NK-92 (cell line): ENCODE results near the gene COG2.
"Not testable (repeated sequence)": the region's sequence is repeated elsewhere in the genome, so short reads cannot be mapped to it uniquely, and the experiment has no call there.

Experiments
- DNase-seq: peaks from one replicate; lab custom pipeline; 2025; ENCODE audit not compliant: unreplicated experiment; lab: John Stamatoyannopoulos, UW

The COG2 gene

GRCh38 chr1:230674581-230674980, 32.3 kb downstream of the COG2 start:
- DNase-seq = no peak

GRCh38 chr1:230677200-230677599, 34.9 kb downstream of the COG2 start:
- no peak for DNase-seq

- DNase-seq = no peak
Measured at GRCh38 chr1:230679192-230679591, 36.9 kb downstream of the COG2 start.

- DNase-seq = no peak
Measured at GRCh38 chr1:230679825-230680224, 37.5 kb downstream of the COG2 start.

- DNase-seq = no peak
Measured at GRCh38 chr1:230680300-230681025, 38.2 kb downstream of the COG2 start.

GRCh38 chr1:230681599-230681998, 39.3 kb downstream of the COG2 start:
- DNase-seq = no peak

GRCh38 chr1:230682274-230682673, 40.0 kb downstream of the COG2 start:
- DNase-seq = no peak

GRCh38 chr1:230682882-230683610, 40.8 kb downstream of the COG2 start:
- DNase-seq = no peak

GRCh38 chr1:230684146-230684545, 41.9 kb downstream of the COG2 start:
- no peak for DNase-seq

GRCh38 chr1:230684998-230685397, 42.7 kb downstream of the COG2 start:
- DNase-seq = no peak

GRCh38 chr1:230686747-230687146, 44.5 kb downstream of the COG2 start:
- DNase-seq = no peak

GRCh38 chr1:230690101-230690500, 47.8 kb downstream of the COG2 start:
- no peak for DNase-seq

- no peak for DNase-seq
Measured at GRCh38 chr1:230691615-230692014, 49.3 kb downstream of the COG2 start.

GRCh38 chr1:230693221-230693620, 50.9 kb downstream of the COG2 start:
- no peak for DNase-seq

GRCh38 chr1:230693777-230694176, 51.5 kb downstream of the COG2 start:
- no peak for DNase-seq

GRCh38 chr1:230694464-230694863, 52.2 kb downstream of the COG2 start:
- no peak for DNase-seq

- DNase-seq = no peak
Measured at GRCh38 chr1:230694991-230695390, 52.7 kb downstream of the COG2 start.

- DNase-seq = no peak
Measured at GRCh38 chr1:230696218-230696617, 53.9 kb downstream of the COG2 start.

GRCh38 chr1:230696722-230697437, 54.6 kb downstream of the COG2 start:
- DNase-seq = no peak

- DNase-seq = no peak
Measured at GRCh38 chr1:230698130-230698529, 55.8 kb downstream of the COG2 start.

GRCh38 chr1:230698964-230699363, 56.7 kb downstream of the COG2 start:
- not testable (repeated sequence) for DNase-seq

- no peak for DNase-seq
Measured at GRCh38 chr1:230699716-230700115, 57.4 kb downstream of the COG2 start.
